Caco-2 (cell line): ENCODE data around the gene NPAS3. TPM values are rescaled to one million over a fixed set of nuclear protein-coding genes. Genes with fewer than 3 reads are reported as not detected.

Source experiments
- BruUV-seq: library from RNA; stranded (reverse); fragments of 400-500 nt; replicated peaks from 2 replicates; lab custom pipeline; 2021; lab: Mats Ljungman, UMichigan
- CTCF ChIA-PET: fragments of 300-600 bp; sonication (Branson Sonifier 250); formaldehyde crosslinking; loops from one replicate; lab custom pipeline; 2022; ENCODE audit warnings: antibody characterized with exemption; lab: Charles Lee
- POLR2A ChIA-PET: fragments of 300-600 bp; sonication (Branson Sonifier 250); formaldehyde crosslinking; loops from one replicate; lab custom pipeline; 2022; ENCODE audit warnings: antibody characterized with exemption; lab: Charles Lee
- DNase-seq, 2 experiments: peaks; one replicate each; pipeline versions ENCODE4 v3.0.0 to v3.0.0-alpha.2; 2020 to 2022
- H3K27me3 ChIP-seq: replicated peaks from 2 replicates; pipeline ENCODE4 v1.6.0; 2011; ENCODE audit warnings: low read length; ENCODE audit not compliant: control insufficient read depth, insufficient read depth
- H3K36me3 ChIP-seq: 2 replicates; pipeline ENCODE4 v1.5.1; 2011; ENCODE audit warnings: low read length; ENCODE audit not compliant: control insufficient read depth, insufficient read depth
- H3K4me1 ChIP-seq: fragments of 250-450 bp; sonication (Bioruptor Pico); 2 replicates; pipeline ENCODE4 v1.5.1; 2020; ENCODE audit warnings: mild to moderate bottlenecking
- H3K4me3 ChIP-seq: 2 replicates; pipeline ENCODE4 v1.5.1; 2011; ENCODE audit warnings: low read depth, mild to moderate bottlenecking, control low read depth, low read length
- H3K9me3 ChIP-seq: fragments of 250-450 bp; sonication (Bioruptor Pico); 2 replicates; pipeline ENCODE4 v1.5.1; 2020; ENCODE audit warnings: mild to moderate bottlenecking, moderate library complexity
- H3K27ac Mint-ChIP-seq: one replicate; pipeline ENCODE4 v1.8.0; 2022; ENCODE audit warnings: mixed read lengths; ENCODE audit not compliant: unreplicated experiment
- H3K27me3 Mint-ChIP-seq: one replicate; pipeline ENCODE4 v1.8.0; 2022; ENCODE audit warnings: mixed read lengths; ENCODE audit not compliant: insufficient read depth, unreplicated experiment
- H3K36me3 Mint-ChIP-seq: one replicate; pipeline ENCODE4 v1.8.0; 2022; ENCODE audit warnings: mild to moderate bottlenecking, mixed read lengths; ENCODE audit not compliant: insufficient read depth, unreplicated experiment
- H3K4me1 Mint-ChIP-seq: one replicate; pipeline ENCODE4 v1.8.0; 2022; ENCODE audit warnings: low read depth, mixed read lengths; ENCODE audit not compliant: unreplicated experiment
- H3K4me3 Mint-ChIP-seq: one replicate; pipeline ENCODE4 v1.8.0; 2022; ENCODE audit warnings: mild to moderate bottlenecking, moderate library complexity, mixed read lengths; ENCODE audit not compliant: unreplicated experiment
- H3K9me3 Mint-ChIP-seq: one replicate; pipeline ENCODE4 v1.8.0; 2022; ENCODE audit warnings: mixed read lengths; ENCODE audit not compliant: unreplicated experiment
- intact Hi-C: fragments of 100-400 bp; cut with micrococcal nuclease; formaldehyde crosslinking; loops from one replicate; pipeline ENCODE4 v1.10.0; 2022; ENCODE audit not compliant: unreplicated experiment
- total RNA-seq: library from RNA; stranded (reverse); gene quantifications from 2 replicates; pipeline ENCODE4 v1.2.3, GENCODE V29; 2022
- TF ChIP-seq, protein P1 (sequence below), 2 experiments: fragments of 200-600 bp in 1 of 2; IDR thresholded peaks; 1 replicate in 1 of 2; 2 replicates in 1 of 2; pipeline versions ENCODE4 v1.5.1 to v1.8.0; 2011 to 2022; ENCODE audit warnings: antibody characterized with exemption in 1 of 2, control low read depth in 1 of 2, inconsistent platforms in 1 of 2, low read depth in 1 of 2, low read length in 1 of 2, mild to moderate bottlenecking in 1 of 2, moderate library complexity in 1 of 2; ENCODE audit not compliant: insufficient read depth in 1 of 2, severe bottlenecking in 1 of 2, unreplicated experiment in 1 of 2

NPAS3 gene
- total RNA-seq, 1 experiment from 2014 or later, result not detected

- no TSS peak for BruUV-seq
- ChIA-PET CTCF (no interaction called here), POLR2A (no interaction called here)
- Histone ChIP-seq H3K4me1 (no peaks in the 10 kb centered on the region), H3K4me3 (no peak overlapping the region), H3K27me3 (no peaks in the 10 kb centered on the region), H3K36me3 (no peaks in the 10 kb centered on the region), H3K9me3 (no peaks in the 10 kb centered on the region)
- no peak for DNase-seq
- no peak overlapping the region for H3K27ac Mint-ChIP-seq
- H3K27me3 Mint-ChIP-seq, result peaks cover 13% of the 10 kb centered on the region
- H3K4me1 Mint-ChIP-seq, result no peaks in the 10 kb centered on the region
- H3K4me3 Mint-ChIP-seq, result no peak overlapping the region
- TF ChIP-seq, protein P1, sequence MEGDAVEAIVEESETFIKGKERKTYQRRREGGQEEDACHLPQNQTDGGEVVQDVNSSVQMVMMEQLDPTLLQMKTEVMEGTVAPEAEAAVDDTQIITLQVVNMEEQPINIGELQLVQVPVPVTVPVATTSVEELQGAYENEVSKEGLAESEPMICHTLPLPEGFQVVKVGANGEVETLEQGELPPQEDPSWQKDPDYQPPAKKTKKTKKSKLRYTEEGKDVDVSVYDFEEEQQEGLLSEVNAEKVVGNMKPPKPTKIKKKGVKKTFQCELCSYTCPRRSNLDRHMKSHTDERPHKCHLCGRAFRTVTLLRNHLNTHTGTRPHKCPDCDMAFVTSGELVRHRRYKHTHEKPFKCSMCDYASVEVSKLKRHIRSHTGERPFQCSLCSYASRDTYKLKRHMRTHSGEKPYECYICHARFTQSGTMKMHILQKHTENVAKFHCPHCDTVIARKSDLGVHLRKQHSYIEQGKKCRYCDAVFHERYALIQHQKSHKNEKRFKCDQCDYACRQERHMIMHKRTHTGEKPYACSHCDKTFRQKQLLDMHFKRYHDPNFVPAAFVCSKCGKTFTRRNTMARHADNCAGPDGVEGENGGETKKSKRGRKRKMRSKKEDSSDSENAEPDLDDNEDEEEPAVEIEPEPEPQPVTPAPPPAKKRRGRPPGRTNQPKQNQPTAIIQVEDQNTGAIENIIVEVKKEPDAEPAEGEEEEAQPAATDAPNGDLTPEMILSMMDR (IDR thresholded peaks at IDR 0.05; ENCODE audit: insufficient read depth in 1 of 2, low read depth in 1 of 2, low read length in 1 of 2, severe bottlenecking in 1 of 2, unreplicated experiment in 1 of 2), result no peak
- intact Hi-C loops, result no loop called here
- H3K36me3 Mint-ChIP-seq, result no peaks in the 10 kb centered on the region
- H3K9me3 Mint-ChIP-seq, result no peaks in the 10 kb centered on the region
Measured at GRCh38 chr14:33510063-33510481, 571.4 kb downstream of the NPAS3 start.

DNA sequence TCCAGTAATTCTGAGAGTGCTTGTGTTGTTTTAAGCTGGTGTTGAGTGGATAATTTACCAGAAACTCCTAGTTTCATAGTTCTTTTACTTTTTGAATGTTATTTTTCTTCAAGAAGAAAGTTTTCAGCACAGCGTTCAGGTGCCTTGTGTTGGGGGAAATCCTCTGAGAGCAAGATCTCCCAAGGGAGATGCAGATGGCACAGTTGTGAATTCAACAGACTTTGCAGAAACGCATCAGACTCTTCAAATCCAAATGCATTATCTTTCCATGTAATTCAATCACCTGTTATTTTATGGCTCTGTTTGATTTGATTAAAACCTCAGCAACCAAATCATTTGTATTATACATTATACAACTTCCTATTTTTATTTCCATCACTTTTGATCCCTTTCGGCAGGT is 572.3 kb downstream of the NPAS3 start:
- no peak for DNase-seq
- intact Hi-C loops, result no loop called here
- no TSS peak for BruUV-seq
- ChIA-PET POLR2A (no interaction called here), CTCF (no interaction called here)
- Histone ChIP-seq H3K4me1 (no peaks in the 10 kb centered on the region), H3K9me3 (no peaks in the 10 kb centered on the region), H3K27me3 (no peaks in the 10 kb centered on the region), H3K36me3 (no peaks in the 10 kb centered on the region), H3K4me3 (no peak overlapping the region)
- Mint-ChIP-seq H3K27ac (no peak overlapping the region), H3K27me3 (peaks cover 10% of the 10 kb centered on the region), H3K9me3 (no peaks in the 10 kb centered on the region), H3K36me3 (no peaks in the 10 kb centered on the region), H3K4me1 (no peaks in the 10 kb centered on the region), H3K4me3 (no peak overlapping the region)
- TF ChIP-seq, protein P1 (IDR thresholded peaks at IDR 0.05; ENCODE audit: insufficient read depth in 1 of 2, low read depth in 1 of 2, low read length in 1 of 2, severe bottlenecking in 1 of 2, unreplicated experiment in 1 of 2), result no peak

DNA sequence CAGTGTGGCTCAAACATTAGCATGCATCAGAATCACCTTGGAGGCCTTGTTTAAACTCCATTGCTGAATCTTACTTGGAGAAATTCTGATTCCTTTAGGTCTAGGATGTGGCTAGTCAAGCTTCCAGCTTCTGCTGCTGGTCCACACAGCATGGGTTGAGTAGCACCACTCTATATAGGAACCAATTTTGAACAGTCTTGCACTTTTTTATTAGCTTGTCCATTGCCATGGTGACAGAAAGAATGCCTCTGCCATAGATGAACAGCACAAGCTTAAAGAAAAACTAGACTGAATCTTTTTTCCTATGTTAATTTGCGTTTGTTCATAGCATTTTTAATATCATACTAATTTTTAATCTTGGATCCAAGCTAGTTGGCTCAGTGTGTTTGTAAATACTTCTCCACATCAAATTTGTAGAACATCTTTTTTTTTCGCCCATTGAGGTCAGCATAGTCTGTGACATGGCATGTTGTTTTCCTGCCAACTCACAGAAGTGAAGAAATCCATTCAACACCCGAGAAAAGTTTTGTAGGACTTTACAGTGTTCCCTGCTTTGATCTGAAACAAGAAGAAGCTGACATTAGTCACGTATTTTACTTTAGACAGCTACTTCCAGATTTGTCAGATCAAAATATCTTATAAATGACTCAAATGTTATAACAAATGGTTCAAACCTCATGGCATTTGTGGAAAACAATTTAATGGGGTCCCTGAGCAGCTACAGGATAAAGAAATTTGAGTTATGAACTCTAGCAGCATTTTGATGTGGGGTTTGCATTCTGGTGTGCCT is 573.4 kb downstream of the NPAS3 start:
- BruUV-seq, result no TSS peak
- no peaks in the 10 kb centered on the region for H3K4me1 Mint-ChIP-seq
- intact Hi-C loops, result no loop called here
- CTCF ChIA-PET, result no interaction called here
- H3K4me3 Mint-ChIP-seq, result no peak overlapping the region
- POLR2A ChIA-PET, result no interaction called here
- peaks cover 7% of the 10 kb centered on the region for H3K27me3 Mint-ChIP-seq
- Histone ChIP-seq H3K9me3 (no peaks in the 10 kb centered on the region), H3K4me1 (no peaks in the 10 kb centered on the region), H3K27me3 (no peaks in the 10 kb centered on the region), H3K4me3 (no peak overlapping the region), H3K36me3 (no peaks in the 10 kb centered on the region)
- no peaks in the 10 kb centered on the region for H3K36me3 Mint-ChIP-seq
- no peak overlapping the region for H3K27ac Mint-ChIP-seq
- H3K9me3 Mint-ChIP-seq, result no peaks in the 10 kb centered on the region
- DNase-seq, result no peak
- TF ChIP-seq, protein P1 (IDR thresholded peaks at IDR 0.05; ENCODE audit: insufficient read depth in 1 of 2, low read depth in 1 of 2, low read length in 1 of 2, severe bottlenecking in 1 of 2, unreplicated experiment in 1 of 2), result no peak
